NB4 (cell line): ENCODE data around the gene MGAT3.

Experiments
- DNase-seq: peaks from one replicate; pipeline ENCODE4 v3.0.0; 2010; ENCODE audit warnings: low read depth
- H3K4me3 ChIP-seq: one replicate; pipeline ENCODE4 v1.5.1; 2011; ENCODE audit warnings: mild to moderate bottlenecking, low read depth, low read length, moderate library complexity
- CTCF ChIP-seq: IDR thresholded peaks from one replicate; pipeline ENCODE4 v1.5.1; 2012; ENCODE audit warnings: low read depth, low read length
- MAX ChIP-seq: IDR thresholded peaks from 2 replicates; pipeline ENCODE4 v1.6.1; 2011; ENCODE audit warnings: low read depth, low read length
- MYC ChIP-seq: IDR thresholded peaks from 2 replicates; pipeline ENCODE4 v1.6.1; 2011; ENCODE audit warnings: low read depth, low read length
- POLR2A ChIP-seq: IDR thresholded peaks from 2 replicates; pipeline ENCODE4 v1.6.1; 2011; ENCODE audit warnings: mild to moderate bottlenecking; ENCODE audit not compliant: insufficient read length; ENCODE audit errors: extremely low read depth

The MGAT3 gene

GRCh38 chr22:39463931-39464390, 7.1 kb downstream of the MGAT3 start:
- no peak for DNase-seq
- no peak overlapping the region for H3K4me3 ChIP-seq
- TF ChIP-seq MAX, result no peak
- TF ChIP-seq MYC, result no peak
- TF ChIP-seq POLR2A, result no peak
- TF ChIP-seq CTCF, result no peak

GRCh38 chr22:39466228-39467006, 9.6 kb downstream of the MGAT3 start:
- DNase-seq, result no peak
- TF ChIP-seq MAX (no peak), MYC (no peak), CTCF (no peak), POLR2A (no peak)
- no peak overlapping the region for H3K4me3 ChIP-seq

GRCh38 chr22:39467390-39467895, 10.6 kb downstream of the MGAT3 start:
- no peak for DNase-seq
- no peak overlapping the region for H3K4me3 ChIP-seq
- TF ChIP-seq CTCF (no peak), MYC (no peak), POLR2A (no peak), MAX (no peak)

GRCh38 chr22:39468487-39469325, 11.9 kb downstream of the MGAT3 start:
- TF ChIP-seq CTCF, result no peak
- TF ChIP-seq MAX, result no peak
- TF ChIP-seq MYC, result no peak
- TF ChIP-seq POLR2A, result no peak
- no peak overlapping the region for H3K4me3 ChIP-seq
- no peak for DNase-seq

GRCh38 chr22:39469326-39469680, 12.5 kb downstream of the MGAT3 start:
- no peak overlapping the region for H3K4me3 ChIP-seq
- TF ChIP-seq POLR2A, result no peak
- no peak for TF ChIP-seq MAX
- no peak for TF ChIP-seq MYC
- no peak for TF ChIP-seq CTCF
- no peak for DNase-seq
